ENCODE data around the gene POLR3F.

Gene POLR3F

GRCh38 chr20:18430172-18430826 is 36.9 kb upstream of the POLR3F start:
- no peak for TF ChIP-seq REST (IDR thresholded peaks at IDR 0.05; ENCODE audit: low read depth)
- TF ChIP-seq TAF1 (IDR thresholded peaks at IDR 0.05; ENCODE audit: low read depth), result no peak
- no peak for TF ChIP-seq TEAD4 (IDR thresholded peaks at IDR 0.05)
- TF ChIP-seq FOXM1 (IDR thresholded peaks at IDR 0.05; ENCODE audit: borderline replicate concordance, low read depth), result no peak
- TF ChIP-seq MAX (IDR thresholded peaks at IDR 0.05), result no peak
- no peak for TF ChIP-seq CREB1 (IDR thresholded peaks at IDR 0.05; ENCODE audit: low read depth)
- no peak for TF ChIP-seq EGR1 (IDR thresholded peaks at IDR 0.05)
- TF ChIP-seq YY1 (IDR thresholded peaks at IDR 0.05; ENCODE audit: low read depth), result no peak
- TF ChIP-seq, protein P1, sequence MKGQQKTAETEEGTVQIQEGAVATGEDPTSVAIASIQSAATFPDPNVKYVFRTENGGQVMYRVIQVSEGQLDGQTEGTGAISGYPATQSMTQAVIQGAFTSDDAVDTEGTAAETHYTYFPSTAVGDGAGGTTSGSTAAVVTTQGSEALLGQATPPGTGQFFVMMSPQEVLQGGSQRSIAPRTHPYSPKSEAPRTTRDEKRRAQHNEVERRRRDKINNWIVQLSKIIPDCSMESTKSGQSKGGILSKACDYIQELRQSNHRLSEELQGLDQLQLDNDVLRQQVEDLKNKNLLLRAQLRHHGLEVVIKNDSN (IDR thresholded peaks at IDR 0.05), result no peak
- TF ChIP-seq ZBTB7A (IDR thresholded peaks at IDR 0.05; ENCODE audit: low read depth), result no peak
- TF ChIP-seq EP300 (IDR thresholded peaks at IDR 0.05; ENCODE audit: borderline replicate concordance), result no peak

GRCh38 chr20:18431206-18431605 is 36.0 kb upstream of the POLR3F start:
- TF ChIP-seq RAD21 (IDR thresholded peaks at IDR 0.05; ENCODE audit: low read depth) (no peak), EGR1 (IDR thresholded peaks at IDR 0.05) (no peak), MAX (IDR thresholded peaks at IDR 0.05) (no peak), NFIC (IDR thresholded peaks at IDR 0.05) (no peak), YY1 (IDR thresholded peaks at IDR 0.05; ENCODE audit: low read depth) (no peak)
- TF ChIP-seq, protein P1 (IDR thresholded peaks at IDR 0.05), result no peak

GRCh38 chr20:18436847-18437246 is 30.3 kb upstream of the POLR3F start:
- TF ChIP-seq EP300 (IDR thresholded peaks at IDR 0.05; ENCODE audit: borderline replicate concordance) (no peak), REST (IDR thresholded peaks at IDR 0.05; ENCODE audit: low read depth) (no peak), TAF1 (IDR thresholded peaks at IDR 0.05; ENCODE audit: low read depth) (no peak), CEBPB (IDR thresholded peaks at IDR 0.05) (no peak), CREB1 (IDR thresholded peaks at IDR 0.05; ENCODE audit: low read depth) (no peak), RAD21 (IDR thresholded peaks at IDR 0.05; ENCODE audit: low read depth) (no peak), EGR1 (IDR thresholded peaks at IDR 0.05) (no peak), MAX (IDR thresholded peaks at IDR 0.05) (no peak), ZBTB7A (IDR thresholded peaks at IDR 0.05; ENCODE audit: low read depth) (no peak), TCF12 (IDR thresholded peaks at IDR 0.05; ENCODE audit: low read depth) (no peak), FOXM1 (IDR thresholded peaks at IDR 0.05; ENCODE audit: borderline replicate concordance, low read depth) (no peak), TEAD4 (IDR thresholded peaks at IDR 0.05) (no peak), NFIC (IDR thresholded peaks at IDR 0.05) (no peak), YY1 (IDR thresholded peaks at IDR 0.05; ENCODE audit: low read depth) (no peak)
- TF ChIP-seq, protein P1 (IDR thresholded peaks at IDR 0.05), result no peak

- no peak for TF ChIP-seq REST (IDR thresholded peaks at IDR 0.05; ENCODE audit: low read depth)
- no peak for TF ChIP-seq ZBTB7A (IDR thresholded peaks at IDR 0.05; ENCODE audit: low read depth)
- TF ChIP-seq, protein P1 (IDR thresholded peaks at IDR 0.05), result no peak
- TF ChIP-seq TEAD4 (IDR thresholded peaks at IDR 0.05), result no peak
- TF ChIP-seq CREB1 (IDR thresholded peaks at IDR 0.05; ENCODE audit: low read depth), result no peak
- TF ChIP-seq EP300 (IDR thresholded peaks at IDR 0.05; ENCODE audit: borderline replicate concordance), result no peak
- TF ChIP-seq FOXM1 (IDR thresholded peaks at IDR 0.05; ENCODE audit: borderline replicate concordance, low read depth), result no peak
Observed at GRCh38 chr20:18440403-18440802, 26.8 kb upstream of the POLR3F start.

Measured in Ishikawa (cell line).